DMS53 (cell line): ENCODE data around the gene DCTN3.
"Not testable (repeated sequence)": the region's sequence is repeated elsewhere in the genome, so short reads cannot be mapped to it uniquely, and the experiment has no call there.

Experiments used
- DNase-seq: peaks from one replicate; lab custom pipeline; 2025; lab: John Stamatoyannopoulos, UW

Gene DCTN3

DNA sequence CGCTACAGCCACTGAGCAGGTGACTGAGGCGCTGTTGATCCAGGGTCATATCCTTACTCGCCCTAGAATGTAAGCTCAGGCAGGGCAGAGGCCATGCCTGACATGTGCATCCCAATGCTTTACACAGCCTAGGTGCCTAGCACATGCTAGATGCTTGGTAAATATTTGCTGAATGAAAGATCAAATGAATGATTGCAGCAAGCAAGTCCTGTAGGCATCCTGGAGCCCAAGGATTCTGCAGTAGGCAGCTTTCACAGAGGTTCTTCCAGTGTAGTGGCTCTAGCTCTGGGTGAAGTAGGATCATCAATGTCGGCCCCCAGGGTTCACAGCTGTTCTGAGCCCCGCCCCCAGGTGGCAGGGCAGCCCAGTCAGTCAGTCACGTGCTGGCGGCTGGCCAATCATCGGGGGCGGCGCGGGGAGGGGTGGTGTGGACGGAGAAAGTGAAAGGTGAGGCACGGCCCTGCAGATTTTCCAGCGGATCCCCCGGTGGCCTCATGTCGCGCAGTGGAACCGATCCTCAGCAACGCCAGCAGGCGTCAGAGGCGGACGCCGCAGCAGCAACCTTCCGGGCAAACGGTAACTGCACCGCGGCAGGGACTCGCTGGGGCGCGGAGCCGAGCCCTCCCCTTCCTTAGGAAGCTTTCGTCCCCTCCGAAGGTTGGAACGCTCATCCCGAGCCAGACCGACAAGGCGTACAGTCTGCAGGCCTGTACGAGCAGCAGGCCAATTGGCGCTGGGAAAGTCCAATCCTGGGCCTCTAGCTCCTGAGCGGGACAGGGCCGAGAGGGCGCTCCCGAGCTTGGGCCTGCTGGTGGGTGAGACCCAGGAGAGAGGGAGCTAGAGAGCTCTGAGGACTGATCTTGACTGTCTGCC is 26.2 kb upstream of the DCTN3 start, which contains the start of gene GALT:
TSS of gene GALT (plus strand) at position 465 of the 873 bp plus-strand sequence. CDS start at position 495, 30 bp downstream.
- DNase-seq: peak; percentile 93

DNA sequence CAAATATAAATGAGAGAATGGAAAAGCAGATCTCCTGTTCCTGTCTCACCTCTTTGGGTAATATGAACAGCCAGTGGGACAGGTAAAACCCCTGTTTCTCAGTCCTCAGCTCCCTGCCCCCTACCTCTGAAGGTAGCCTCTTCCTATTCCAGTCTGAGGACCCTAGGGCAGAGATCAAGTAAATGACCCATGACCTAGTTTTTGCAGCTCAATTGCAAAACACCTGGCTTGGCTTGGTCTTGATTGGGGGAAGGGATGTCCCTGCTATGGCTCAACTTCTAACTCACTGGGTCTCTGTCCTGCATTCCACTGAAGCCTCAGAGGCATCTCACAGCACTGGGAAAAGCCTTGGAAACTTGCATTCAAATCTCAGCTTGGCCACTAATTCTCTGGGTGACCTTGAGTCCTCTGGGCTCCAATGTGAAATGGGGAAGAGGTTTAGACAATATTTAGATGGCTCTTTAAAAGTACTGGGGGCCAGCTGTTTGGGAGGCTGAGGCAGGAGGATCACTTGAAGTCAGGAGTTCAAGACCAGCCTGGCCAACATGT is 24.5 kb upstream of the DCTN3 start:
- no peak for DNase-seq

DNA sequence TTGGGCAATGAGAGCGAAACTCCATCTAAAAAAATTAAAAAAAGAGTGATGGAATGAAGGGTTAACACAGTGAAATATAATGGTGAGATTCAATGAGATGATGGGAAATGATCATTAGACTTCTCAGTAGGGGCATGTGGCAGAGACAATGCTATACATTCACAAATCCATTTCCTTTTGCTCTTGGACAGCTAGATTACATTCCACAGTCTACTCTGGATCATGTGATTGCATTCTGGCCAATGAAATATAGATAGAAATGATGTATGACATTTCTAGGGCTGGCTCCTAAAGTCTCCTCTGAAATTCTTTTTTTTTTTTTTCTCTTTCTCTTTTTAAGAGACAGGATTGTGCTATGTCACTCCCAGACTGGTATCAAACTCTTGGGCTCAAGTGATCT is 22.4 kb upstream of the DCTN3 start:
- no peak for DNase-seq

DNA sequence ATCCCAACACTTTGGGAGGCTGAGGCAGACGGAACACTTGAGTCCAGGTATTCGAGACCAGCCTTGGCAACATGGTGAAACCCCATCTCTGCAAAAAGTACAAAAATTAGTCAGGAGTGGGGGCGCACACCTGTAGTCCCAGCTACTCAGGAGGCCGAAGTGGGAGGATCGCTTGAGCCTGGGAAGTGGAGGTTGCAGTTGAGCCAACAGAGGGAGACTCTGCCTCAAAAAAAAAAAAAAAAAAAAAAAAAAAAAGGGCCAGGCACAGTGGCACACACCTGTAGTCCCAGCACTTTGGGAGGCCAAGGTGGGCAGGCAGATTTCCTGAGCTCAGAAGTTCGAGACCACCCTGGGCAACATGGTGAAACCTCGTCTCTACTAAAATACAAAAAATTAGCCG is 19.0 kb upstream of the DCTN3 start:
- DNase-seq: not testable (repeated sequence)

DNA sequence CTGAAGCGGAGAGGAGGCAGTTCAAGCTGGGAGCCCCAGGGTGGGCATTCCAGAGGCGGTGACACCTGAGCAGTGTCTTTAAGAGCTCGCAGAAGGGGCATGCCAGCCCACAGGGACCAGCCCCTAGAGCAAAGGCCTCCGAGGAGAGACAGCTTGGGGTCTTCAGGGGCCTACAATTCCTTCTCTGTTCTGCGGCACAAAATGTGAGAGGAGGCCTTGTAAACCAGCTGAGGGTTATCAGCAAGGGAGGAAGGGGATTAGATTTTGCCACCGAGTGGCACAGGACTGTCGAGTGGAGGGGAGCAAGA is 17.8 kb upstream of the DCTN3 start:
- no peak for DNase-seq

DNA sequence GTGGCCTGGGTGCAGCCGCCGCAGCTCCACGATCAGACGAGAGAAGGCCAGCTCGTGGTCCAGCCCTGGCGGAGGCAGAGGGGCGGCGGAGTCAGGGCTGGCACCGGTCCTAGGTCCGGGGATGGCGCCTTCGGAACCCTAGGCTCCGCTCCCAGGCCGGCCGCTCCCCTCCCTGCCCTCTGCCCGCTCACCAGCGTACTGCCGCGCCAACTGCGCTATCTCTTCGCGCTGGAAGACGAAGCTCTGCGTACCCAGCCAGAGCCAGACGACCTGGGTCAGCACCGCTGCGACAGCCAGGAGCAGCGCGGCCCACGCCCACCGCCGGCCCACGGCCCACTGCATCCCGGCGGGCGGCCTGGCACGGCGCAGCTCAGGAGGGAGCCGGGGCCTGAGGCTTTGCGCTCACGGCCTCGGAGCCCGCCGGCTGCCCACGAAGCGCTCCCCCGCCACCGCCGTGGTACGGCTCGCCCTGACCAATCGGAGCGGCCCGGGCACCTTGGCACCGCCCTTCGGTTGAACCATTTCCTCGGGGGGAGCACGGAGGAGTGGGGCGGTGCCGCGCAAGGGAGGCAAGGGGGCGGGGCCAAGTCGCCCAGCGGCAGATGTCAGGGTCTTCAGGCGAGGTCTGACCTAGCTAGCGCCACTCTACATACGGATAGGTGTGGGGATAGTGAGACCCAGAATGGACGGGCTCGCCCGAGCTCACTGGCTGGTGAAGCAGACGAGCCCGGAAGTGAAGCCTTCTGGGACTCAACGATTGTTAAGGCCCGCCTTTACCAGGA is 17.3 kb upstream of the DCTN3 start, which contains the start of gene SIGMAR1:
TSS of gene SIGMAR1 (minus strand) at position 432 of the 782 bp plus-strand sequence. CDS start at position 342, 90 bp downstream.
- DNase-seq: peak; percentile 95

DNA sequence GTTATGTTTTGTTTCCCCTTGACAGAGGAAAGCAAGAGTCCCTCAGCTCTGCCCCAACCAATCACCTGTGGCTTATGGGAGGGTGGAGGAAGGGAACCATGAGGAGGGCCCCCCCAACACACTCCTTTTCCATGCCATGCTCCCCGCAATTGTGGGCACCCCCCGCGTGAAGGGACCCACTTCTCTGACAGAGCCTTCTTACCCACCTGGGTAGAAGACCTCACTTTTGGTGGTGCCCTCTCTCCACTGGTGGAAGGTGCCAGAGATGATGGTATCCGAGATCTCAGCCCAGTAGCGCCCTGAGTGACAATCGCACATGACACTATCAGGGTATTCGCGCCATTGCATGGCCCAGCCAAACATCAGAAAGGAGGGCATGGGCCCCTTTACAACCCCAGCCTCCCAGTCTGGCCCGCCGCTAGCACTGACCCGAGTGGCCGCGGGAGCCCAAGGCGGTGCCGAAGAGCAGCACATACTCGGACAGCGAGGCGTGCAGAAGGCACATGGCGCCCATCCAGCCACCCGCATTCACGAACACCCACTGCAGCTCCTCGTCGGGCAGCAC is 16.6 kb upstream of the DCTN3 start:
- peak; percentile 66 for DNase-seq

DNA sequence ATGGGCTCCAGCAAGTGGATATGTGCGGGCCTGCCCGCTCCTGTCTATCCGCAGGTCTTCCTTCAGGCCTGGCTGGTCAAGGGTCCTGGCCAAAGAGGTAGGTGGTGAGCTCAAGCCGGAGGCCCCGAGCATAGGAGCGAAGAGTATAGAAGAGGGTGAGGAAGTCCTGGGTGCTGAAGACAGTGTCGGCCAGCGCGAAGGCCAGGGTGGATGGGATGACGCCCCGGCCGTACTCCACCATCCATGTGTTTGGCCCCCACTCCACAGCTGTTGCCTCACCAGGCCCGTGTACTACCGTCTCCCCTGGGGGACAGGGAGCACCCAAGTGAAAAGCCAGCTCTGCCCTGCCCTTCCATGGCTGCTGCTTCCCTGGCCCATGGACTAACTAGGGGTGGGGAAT is 15.3 kb upstream of the DCTN3 start:
- no peak for DNase-seq

DNA sequence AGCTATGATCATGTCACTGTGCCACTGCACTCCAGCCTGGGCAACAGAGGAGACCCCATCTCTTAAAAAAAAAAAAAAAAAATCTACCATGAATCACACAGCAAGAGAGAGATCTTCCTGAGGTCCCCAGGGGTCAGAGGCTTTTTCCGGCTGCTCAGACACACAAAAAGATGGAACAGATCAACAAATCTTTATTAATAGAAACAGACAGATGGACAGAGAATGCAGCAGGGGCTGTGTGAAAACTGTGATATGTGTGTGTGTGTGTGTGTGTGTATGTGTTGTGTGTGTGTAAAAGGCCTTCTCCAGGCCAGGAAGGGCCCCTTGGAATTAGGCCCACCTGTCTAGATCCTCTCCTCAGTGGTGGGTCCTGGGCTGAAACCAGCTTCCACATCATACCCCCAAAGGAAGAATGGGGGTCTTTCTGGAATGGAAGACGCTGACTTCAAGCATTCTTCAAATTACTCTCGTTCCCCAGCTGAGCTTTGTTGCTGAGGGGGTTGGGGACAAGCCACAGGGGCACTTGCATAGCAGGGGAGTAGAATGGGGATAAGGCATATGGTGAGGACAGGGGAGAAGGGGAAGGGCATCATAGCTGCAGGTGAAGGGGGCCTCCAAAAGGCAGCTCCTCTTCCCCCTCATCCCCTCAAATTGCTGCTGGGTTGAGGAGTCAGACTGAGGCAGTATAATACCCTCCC is 14.4 kb upstream of the DCTN3 start:
- DNase-seq: no peak

DNA sequence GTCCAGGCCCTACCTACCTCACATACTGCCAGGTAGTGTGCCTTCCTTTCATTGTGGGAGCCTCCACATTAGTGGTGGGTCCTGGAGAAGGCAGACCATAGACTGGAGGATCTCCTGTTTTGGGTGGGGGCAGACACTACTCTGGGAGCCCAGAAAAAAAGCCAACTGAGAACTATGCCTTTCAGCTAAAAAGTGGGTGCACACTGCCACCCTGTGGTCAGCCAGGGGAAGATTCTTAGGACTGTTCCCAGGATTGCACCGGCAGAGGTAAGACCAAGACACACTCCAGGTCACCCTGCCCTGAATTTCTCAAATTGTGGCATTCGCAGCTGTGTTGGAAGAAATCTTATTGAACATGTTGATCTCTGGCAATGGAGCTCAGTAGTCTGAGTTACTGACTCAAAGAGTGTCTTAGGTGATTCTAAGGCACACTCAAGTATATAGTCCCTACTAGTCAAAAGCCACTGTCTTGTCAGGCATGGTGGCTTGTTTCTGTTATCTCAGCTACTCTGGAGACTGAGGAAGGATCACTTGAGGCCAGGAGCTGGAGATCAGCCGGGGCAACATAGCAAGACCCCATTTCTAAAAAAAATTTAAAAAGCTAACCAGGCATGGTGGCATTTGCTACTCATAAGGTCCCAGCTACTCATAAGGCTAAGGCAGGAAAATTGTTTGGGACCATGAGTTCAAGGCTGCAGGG is 13.7 kb upstream of the DCTN3 start:
- peak; percentile 68 for DNase-seq

DNA sequence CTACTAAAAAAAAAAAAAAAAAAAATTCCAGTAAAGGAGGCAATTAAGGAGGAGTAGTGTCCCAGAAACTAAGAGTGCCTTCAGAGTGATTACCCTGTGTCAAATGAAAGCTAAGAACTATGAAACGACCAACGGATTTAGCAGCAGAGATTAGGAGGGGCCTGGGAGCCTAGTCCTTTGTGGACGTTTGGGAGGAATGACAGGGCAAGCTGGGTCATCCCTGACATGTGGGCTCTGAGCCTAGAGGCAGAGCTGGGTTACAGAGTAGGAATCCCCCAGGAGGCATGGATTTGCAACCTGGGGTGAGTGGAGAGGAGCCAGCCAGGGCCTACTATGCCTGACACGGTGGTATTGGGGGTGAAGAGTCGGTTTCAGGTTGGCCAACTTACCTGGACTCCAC is 12.9 kb upstream of the DCTN3 start:
- no peak for DNase-seq

DNA sequence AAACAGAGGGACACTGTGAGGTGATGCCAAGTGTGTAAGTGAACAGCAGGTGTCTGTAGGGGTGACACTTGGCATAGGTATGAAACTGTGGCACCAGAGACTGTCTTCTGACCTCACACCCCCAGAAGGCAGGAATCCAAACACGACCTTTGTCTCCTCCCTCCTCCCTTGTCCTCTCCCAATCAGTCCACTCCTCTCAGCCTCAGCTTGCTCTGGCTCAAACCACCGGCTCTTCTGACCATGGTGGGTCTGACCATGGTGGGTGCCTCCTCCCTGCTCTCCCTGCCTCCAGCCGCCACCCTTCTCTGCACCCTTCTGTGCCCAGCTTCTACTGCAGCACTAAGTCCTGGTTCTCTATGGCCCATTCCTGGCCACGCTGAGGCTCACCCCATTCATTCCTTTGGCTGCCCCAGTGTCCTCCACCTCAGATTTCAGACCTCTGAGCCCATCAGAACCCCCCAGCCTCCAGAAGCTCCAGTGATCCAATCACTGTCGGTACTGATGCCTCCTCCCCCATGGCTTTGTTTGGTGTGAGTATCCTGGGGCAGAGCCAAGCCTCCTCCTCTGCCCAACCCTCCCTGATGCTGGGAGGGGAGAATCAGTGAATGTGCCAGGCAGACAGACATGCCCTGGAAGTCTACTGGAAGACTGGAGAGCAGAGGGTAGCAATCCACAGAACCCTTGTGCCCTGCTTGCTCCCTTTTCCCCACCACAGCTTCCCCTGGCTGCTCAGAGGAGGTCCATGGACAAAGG is 10.3 kb upstream of the DCTN3 start:
- no peak for DNase-seq

DNA sequence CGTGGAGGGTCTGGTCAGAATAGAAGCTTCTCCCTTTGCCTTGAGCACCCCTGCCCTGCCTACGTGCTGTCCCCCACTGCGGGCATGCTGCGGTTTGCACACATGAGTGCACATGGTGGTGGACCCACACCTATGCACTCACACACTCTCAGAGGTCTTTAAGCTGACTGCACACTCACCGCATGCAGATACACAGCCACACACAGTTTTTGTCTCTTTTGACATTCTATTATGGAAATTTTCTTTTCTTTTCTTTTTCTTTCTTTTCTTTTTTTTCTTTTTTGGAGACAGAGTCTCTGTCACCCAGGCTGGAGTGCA is 9.2 kb upstream of the DCTN3 start:
- DNase-seq: no peak

DNA sequence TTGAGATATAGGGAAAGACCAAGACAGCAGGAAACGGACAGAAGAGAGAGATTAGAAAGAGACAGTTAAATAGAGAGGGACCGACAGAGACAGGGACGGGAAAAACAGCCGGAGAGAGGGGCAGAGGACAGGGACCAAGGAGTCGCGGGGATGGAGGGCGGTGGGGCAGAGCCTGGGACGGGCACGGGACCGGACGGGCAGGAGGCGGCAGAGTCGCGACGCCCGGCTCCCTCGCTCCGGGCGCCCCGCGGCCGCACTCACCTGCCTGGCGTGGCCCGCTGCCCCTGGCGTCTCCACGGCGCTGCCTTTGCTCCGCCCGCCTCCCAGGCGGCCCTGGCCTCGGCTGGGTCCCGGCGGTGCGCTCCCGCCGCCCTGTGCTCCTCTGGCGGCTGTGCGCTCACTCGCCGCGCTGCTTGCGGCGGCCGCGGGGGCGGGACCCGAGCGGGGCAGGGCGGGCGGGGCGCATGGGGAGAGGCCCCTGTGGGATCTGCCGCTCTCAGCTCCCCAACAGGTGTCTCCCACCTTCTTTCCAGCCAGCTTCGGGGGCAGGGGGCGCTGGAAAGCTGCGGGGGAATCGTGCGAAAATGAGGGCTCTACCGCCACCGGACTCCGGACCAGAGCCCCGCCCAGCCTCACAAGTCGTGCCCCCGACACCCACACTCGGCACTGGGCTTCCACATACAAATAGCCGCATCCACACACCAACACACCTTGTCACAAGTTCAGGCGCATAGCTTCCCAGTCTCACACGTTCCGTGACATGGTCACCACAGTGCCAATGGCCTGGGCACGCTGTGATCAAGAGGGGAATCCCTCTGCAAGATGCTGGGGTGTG is 8.6 kb upstream of the DCTN3 start, which contains the start of gene ARID3C:
TSS of gene ARID3C (minus strand) at position 411 of the 835 bp plus-strand sequence. CDS start 1,052 bp downstream, outside the sequence.
- peak; percentile 69 for DNase-seq

DNA sequence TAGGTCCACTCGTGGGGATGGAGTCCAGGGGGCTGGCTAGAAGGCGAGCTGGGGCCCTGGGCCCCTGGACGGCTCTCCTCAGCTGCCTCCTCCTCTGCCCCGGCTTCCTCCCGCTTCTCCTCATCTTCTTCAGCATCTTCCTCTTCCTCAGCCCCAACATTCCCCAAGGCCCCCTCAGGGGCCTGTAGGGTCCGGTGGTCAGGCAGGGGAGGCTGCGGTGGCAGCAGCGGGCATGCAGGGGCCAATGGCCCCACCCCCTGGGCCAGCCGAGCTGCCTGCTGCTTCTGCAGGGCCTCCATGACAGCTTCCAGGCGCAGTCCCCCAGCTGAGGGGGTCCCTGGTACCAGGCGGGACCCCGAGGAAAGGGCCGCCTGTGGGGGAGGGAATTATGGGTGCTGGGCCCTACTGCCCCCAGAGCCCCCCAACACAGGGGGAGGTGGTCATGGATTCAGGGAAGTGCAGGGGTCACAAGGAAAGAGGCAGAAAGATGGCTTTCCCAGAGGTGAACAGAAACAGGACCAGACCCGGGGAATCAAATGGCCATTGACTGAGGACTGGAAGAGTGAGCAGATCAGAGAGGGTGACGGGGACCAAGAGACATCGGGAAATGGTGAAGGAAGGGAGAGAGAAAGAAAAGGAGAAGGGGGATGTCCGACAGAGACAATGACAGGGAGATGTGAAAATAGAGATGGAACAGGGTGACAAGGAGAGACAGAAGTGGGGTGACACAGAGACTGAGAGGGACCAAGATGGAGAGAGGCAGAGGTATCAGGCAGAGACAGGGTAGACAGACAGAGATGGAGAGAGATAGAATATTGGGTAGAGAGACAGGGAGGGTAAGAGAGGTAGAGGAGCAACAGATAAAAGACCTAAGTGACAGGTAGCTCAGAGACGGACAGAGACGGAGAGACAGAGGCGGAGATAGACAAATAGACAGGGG is 7.7 kb upstream of the DCTN3 start:
- peak; percentile 6 for DNase-seq

DNA sequence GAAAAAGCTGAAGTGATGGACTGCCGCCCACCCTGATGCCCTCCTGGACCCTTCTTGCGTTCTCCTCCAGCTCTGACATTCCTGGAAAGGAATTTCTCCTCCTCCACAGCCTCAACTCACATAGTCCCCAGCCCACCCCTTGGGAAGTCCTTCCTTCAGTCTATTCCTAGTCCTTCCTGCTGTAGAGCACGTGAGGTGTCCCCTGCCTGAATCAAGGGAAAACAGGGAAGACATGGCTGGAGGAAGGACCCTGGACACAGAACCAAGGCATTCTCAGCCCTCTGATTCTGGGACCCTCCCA is 4.8 kb upstream of the DCTN3 start:
- DNase-seq: no peak

DNA sequence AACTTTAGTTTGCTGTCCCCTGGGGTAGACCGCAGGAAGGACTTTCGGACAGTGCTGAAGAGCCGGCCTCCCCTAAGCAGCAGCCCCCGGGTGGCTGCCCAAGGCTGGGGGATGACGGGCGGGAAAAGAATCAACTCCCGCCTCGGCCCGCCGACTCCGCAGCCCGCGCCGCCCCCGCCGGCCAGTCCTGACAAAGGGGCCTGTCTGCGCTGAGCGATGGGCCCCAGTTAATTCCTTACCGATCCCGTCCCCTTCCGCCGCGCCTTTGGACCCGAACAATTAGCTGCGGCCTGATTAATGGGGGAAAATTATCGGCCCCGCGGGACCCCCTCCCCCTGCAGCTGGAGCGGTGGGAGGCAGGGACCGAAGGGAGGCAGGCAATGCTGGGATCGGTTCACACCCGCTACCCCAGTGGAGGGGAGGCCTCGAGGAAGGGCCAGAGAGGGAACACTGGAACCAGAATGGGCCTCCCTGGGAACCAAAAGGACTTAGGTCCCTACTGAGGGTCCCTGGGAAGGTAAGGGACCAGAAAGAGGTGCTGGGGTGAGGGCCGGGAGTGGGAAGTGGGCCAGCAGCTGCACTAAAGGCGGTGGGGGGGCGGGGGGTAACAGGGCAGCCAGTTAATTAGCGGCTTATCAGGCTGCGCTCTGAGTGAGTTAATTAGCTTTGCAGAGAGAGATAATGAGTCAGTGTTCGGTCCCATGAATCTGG is 4.3 kb upstream of the DCTN3 start:
- no peak for DNase-seq
